Esophagus squamous epithelium (tissue), 5 donors: Measurements from ENCODE around the gene CORIN. TPM values are rescaled to one million over a fixed set of nuclear protein-coding genes. Genes with fewer than 3 reads are reported as not detected.

Experiments
- DNase-seq: peaks from one replicate; lab custom pipeline; 2025; lab: John Stamatoyannopoulos, UW
- H3K27ac ChIP-seq, 4 donors: fragments of 200-600 bp; sonication (generic); one replicate each; pipeline ENCODE4 v1.5.1; 2016 to 2019; ENCODE audit warnings: mild to moderate bottlenecking in 1 of 4
- H3K27me3 ChIP-seq, 4 donors: fragments of 200-600 bp; sonication (generic); 1 replicate in 3 of 4; 2 replicates in 1 of 4; pipeline versions ENCODE4 v1.5.1 to v1.6.0; 2017 to 2021; ENCODE audit warnings: antibody characterized with exemption in 1 of 4
- H3K36me3 ChIP-seq, 3 donors: fragments of 200-600 bp; sonication (generic); one replicate each; pipeline ENCODE4 v1.5.1; 2016 to 2019
- H3K4me1 ChIP-seq, 3 donors: fragments of 200-600 bp; sonication (generic); one replicate each; pipeline ENCODE4 v1.5.1; 2017 to 2019
- H3K4me3 ChIP-seq, 4 donors: fragments of 200-600 bp; sonication (generic); 1 replicate in 3 of 4; 2 replicates in 1 of 4; pipeline ENCODE4 v1.5.1; 2016 to 2019; ENCODE audit warnings: mild to moderate bottlenecking in 2 of 4, moderate library complexity in 1 of 4
- H3K9me3 ChIP-seq, 3 donors: fragments of 200-600 bp; sonication (generic); one replicate each; pipeline ENCODE4 v1.5.1; 2016 to 2019
- CTCF ChIP-seq, 6 experiments: fragments of 450-650 bp in 4 of 6; fragments of 200-600 bp in 2 of 6; sonication (generic) in 2 of 6; IDR thresholded peaks; one replicate each; pipeline ENCODE4 v1.5.1; 2016 to 2019; ENCODE audit warnings: antibody characterized with exemption in 6 of 6, mild to moderate bottlenecking in 4 of 6, moderate library complexity in 4 of 6
- POLR2A ChIP-seq, 4 donors: fragments of 450-650 bp; IDR thresholded peaks; one replicate each; pipeline ENCODE4 v1.6.1; 2017; ENCODE audit warnings: antibody characterized with exemption in 4 of 4, mild to moderate bottlenecking in 4 of 4, moderate library complexity in 3 of 4
- WGBS, 2 donors: methylation state at CpG; one replicate each; pipeline ENCODE4 v1.1.5; 2018; 5-methylcytosine and 5-hydroxymethylcytosine counted together
- intact Hi-C: fragments of 100-400 bp; cut with DNase I; formaldehyde crosslinking; loops from one replicate; pipeline ENCODE4 v1.15.0; 2022
- total RNA-seq, 4 donors: library from RNA; depleted of rRNA; stranded (reverse); fragments of >200 nt; gene quantifications; one replicate each; pipeline ENCODE4 v1.1.0, GENCODE V29; 2016
- donor health status: DM: yes; HTN: yes; CAD: no.

Gene CORIN
- total RNA-seq, 4 donors from 2014 or later, result 0.08 to 4.8 (median 0.41) TPM

GRCh38 chr4:47746122-47746521, 91.7 kb downstream of the CORIN start:
- no peaks in the 10 kb centered on the region for H3K27me3 ChIP-seq
- H3K4me3 ChIP-seq, result no peak overlapping the region
- no peaks in the 10 kb centered on the region for H3K9me3 ChIP-seq
- no peak for DNase-seq
- no peaks in the 10 kb centered on the region for H3K4me1 ChIP-seq
- intact Hi-C loops, result no loop called here
- 71 to 77% methylated on average over 4 of the region's 4 CpGs for WGBS, 2 donors
- TF ChIP-seq CTCF (IDR thresholded peaks at IDR 0.05), result no peak
- no peak for TF ChIP-seq POLR2A (IDR thresholded peaks at IDR 0.05)
- H3K36me3 ChIP-seq, result no peaks in the 10 kb centered on the region
- H3K27ac ChIP-seq, result no peak overlapping the region

DNA sequence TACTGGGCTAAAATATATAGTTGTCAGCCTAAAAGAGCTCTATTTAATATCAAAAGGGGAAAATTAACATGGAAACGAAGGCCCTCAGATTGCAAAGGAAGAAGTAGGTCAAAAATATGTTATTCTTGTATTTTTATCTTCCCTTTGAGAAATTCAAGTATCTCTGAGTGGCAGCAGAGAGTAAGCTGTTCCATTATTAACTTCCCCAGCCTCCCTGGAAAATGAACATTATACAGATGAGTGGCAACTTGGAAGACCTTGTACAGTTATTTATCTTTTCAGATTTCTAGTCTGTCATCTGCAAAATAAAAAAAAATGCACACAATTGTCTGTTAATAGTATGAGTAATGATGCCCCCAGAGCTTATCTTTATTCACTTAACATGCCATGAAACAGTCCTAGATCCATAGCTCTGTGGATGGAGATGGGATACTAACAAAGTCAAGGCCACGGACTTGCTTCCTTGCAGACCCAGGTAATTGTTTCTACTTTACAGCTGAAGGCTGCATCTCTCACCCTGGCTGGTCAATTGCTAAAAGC, 93.0 kb downstream of the CORIN start:
- WGBS, 2 donors, result 53 to 68% methylated on average over 2 of the region's 2 CpGs
- no peaks in the 10 kb centered on the region for H3K27me3 ChIP-seq
- intact Hi-C loops, result no loop called here
- no peaks in the 10 kb centered on the region for H3K9me3 ChIP-seq
- no peak for DNase-seq
- H3K4me3 ChIP-seq, result no peak overlapping the region
- H3K36me3 ChIP-seq, result no peaks in the 10 kb centered on the region
- TF ChIP-seq CTCF (IDR thresholded peaks at IDR 0.05) (no peak), POLR2A (IDR thresholded peaks at IDR 0.05) (no peak)
- no peak overlapping the region for H3K27ac ChIP-seq
- H3K4me1 ChIP-seq, result no peaks in the 10 kb centered on the region

- 35 to 74% methylated on average over 2 of the region's 2 CpGs for WGBS, 2 donors
- Histone ChIP-seq H3K9me3 (no peaks in the 10 kb centered on the region), H3K27me3 (no peaks in the 10 kb centered on the region), H3K36me3 (no peaks in the 10 kb centered on the region), H3K4me3 (no peak overlapping the region), H3K27ac (no peak overlapping the region), H3K4me1 (no peaks in the 10 kb centered on the region)
- no peak for DNase-seq
- TF ChIP-seq POLR2A (IDR thresholded peaks at IDR 0.05), result no peak
- no peak for TF ChIP-seq CTCF (IDR thresholded peaks at IDR 0.05)
- intact Hi-C loops, result no loop called here
Measured at GRCh38 chr4:47744253-47744652, 93.6 kb downstream of the CORIN start.

DNA sequence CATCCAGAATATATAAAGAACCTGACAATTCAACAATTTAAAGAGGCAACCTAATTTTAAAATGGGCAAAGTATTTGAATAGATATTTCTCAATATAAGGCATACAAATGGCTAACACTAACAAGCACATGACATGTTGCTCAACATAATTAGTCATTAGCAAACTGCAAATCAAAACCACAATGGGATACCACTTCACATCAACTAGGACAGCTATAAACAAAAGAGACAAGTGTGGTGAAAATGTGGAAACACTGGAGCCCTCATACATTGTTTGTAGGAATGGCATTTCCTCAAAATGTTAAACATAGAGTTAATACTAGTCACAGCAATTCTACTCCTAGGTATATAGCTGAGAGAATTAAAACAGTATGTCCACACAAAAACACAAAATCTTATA, 96.7 kb downstream of the CORIN start:
- Histone ChIP-seq H3K27ac (no peak overlapping the region), H3K4me3 (no peak overlapping the region), H3K27me3 (no peaks in the 10 kb centered on the region), H3K36me3 (no peaks in the 10 kb centered on the region), H3K9me3 (no peaks in the 10 kb centered on the region), H3K4me1 (no peaks in the 10 kb centered on the region)
- no peak for TF ChIP-seq POLR2A (IDR thresholded peaks at IDR 0.05)
- no peak for TF ChIP-seq CTCF (IDR thresholded peaks at IDR 0.05)
- intact Hi-C loops, result no loop called here
- no peak for DNase-seq

GRCh38 chr4:47737326-47737725, 100.5 kb downstream of the CORIN start:
- WGBS, 2 donors, result 46 to 67% methylated on average over 1 of the region's 1 CpG
- intact Hi-C loops, result no loop called here
- H3K27ac ChIP-seq, result no peak overlapping the region
- no peaks in the 10 kb centered on the region for H3K27me3 ChIP-seq
- no peak overlapping the region for H3K4me3 ChIP-seq
- no peaks in the 10 kb centered on the region for H3K4me1 ChIP-seq
- TF ChIP-seq POLR2A (IDR thresholded peaks at IDR 0.05) (no peak), CTCF (IDR thresholded peaks at IDR 0.05) (no peak)
- no peaks in the 10 kb centered on the region for H3K9me3 ChIP-seq
- no peak for DNase-seq
- H3K36me3 ChIP-seq, result no peaks in the 10 kb centered on the region
